Neuronal stem cell (in vitro differentiated cells): ENCODE results near the gene OR6N1.
A peak's percentile ranks its signal among the peaks of the same experiment; 100 is the strongest.

ENCODE experiments used
- DNase-seq: peaks from one replicate; pipeline ENCODE4 v3.0.0-alpha.2; 2013; ENCODE audit warnings: low spot score
- H2AFZ ChIP-seq: one replicate; pipeline ENCODE4 v1.6.1; 2013; ENCODE audit warnings: mild to moderate bottlenecking, low read length, inconsistent platforms
- H2AK5ac ChIP-seq: 2 replicates; pipeline ENCODE4 v1.6.1; 2013; ENCODE audit warnings: low read depth, mild to moderate bottlenecking, inconsistent platforms, low read length, moderate library complexity, mixed read lengths
- H2BK120ac ChIP-seq: 2 replicates; pipeline ENCODE4 v1.6.1; 2013; ENCODE audit warnings: low read depth, mild to moderate bottlenecking, inconsistent platforms, low read length, moderate library complexity, mixed read lengths
- H2BK12ac ChIP-seq: one replicate; pipeline ENCODE4 v1.6.1; 2013; ENCODE audit warnings: low read length, inconsistent platforms
- H2BK15ac ChIP-seq: 2 replicates; pipeline ENCODE4 v1.6.1; 2013; ENCODE audit warnings: mild to moderate bottlenecking, low read length, inconsistent platforms, mixed read lengths
- H2BK5ac ChIP-seq: one replicate; pipeline ENCODE4 v1.6.1; 2013; ENCODE audit warnings: inconsistent platforms, mild to moderate bottlenecking, low read length, moderate library complexity
- H3K14ac ChIP-seq: one replicate; pipeline ENCODE4 v1.6.1; 2013; ENCODE audit warnings: low read length, inconsistent platforms
- H3K18ac ChIP-seq: 2 replicates; pipeline ENCODE4 v1.6.1; 2013; ENCODE audit warnings: low read length, inconsistent platforms
- H3K23ac ChIP-seq: 2 replicates; pipeline ENCODE4 v1.6.1; 2013; ENCODE audit warnings: low read depth, mild to moderate bottlenecking, mixed read lengths, low read length, inconsistent platforms; ENCODE audit not compliant: poor library complexity
- H3K27ac ChIP-seq: replicated peaks from 3 replicates; pipeline ENCODE4 v1.5.1; 2013; ENCODE audit warnings: low read length, inconsistent platforms
- H3K27me3 ChIP-seq, 3 experiments: 2 replicates each; pipeline ENCODE4 v1.6.1; 2013; ENCODE audit warnings: low read length in 3 of 3, mild to moderate bottlenecking in 2 of 3, inconsistent platforms in 1 of 3, low read depth in 1 of 3, mixed read lengths in 1 of 3, moderate library complexity in 1 of 3; ENCODE audit not compliant: control insufficient read depth in 3 of 3, insufficient read depth in 3 of 3
- H3K36me3 ChIP-seq, 2 donors: replicated peaks in 1 of 2; 2 replicates each; pipeline ENCODE4 v1.6.1; 2013; ENCODE audit warnings: low read length in 2 of 2; ENCODE audit not compliant: control insufficient read depth in 2 of 2, insufficient read depth in 2 of 2
- H3K4ac ChIP-seq: 2 replicates; pipeline ENCODE4 v1.6.1; 2013; ENCODE audit warnings: inconsistent platforms, mild to moderate bottlenecking, low read length, moderate library complexity
- H3K4me1 ChIP-seq, 2 donors: 1 replicate in 1 of 2; 2 replicates in 1 of 2; pipeline ENCODE4 v1.6.1; 2013; ENCODE audit warnings: low read length in 2 of 2, low read depth in 1 of 2; ENCODE audit not compliant: control insufficient read depth in 2 of 2, insufficient read depth in 1 of 2
- H3K4me2 ChIP-seq: one replicate; pipeline ENCODE4 v1.6.1; 2013; ENCODE audit warnings: mild to moderate bottlenecking, low read length, inconsistent platforms; ENCODE audit not compliant: insufficient read depth, poor library complexity, severe bottlenecking
- H3K4me3 ChIP-seq, 2 donors: 2 replicates each; pipeline ENCODE4 v1.5.1; 2013; ENCODE audit warnings: low read length in 2 of 2, mild to moderate bottlenecking in 2 of 2, inconsistent platforms in 1 of 2, moderate library complexity in 1 of 2
- H3K79me1 ChIP-seq: one replicate; pipeline ENCODE4 v1.6.1; 2013; ENCODE audit warnings: low read depth, mild to moderate bottlenecking, inconsistent platforms, low read length, moderate library complexity
- H3K9ac ChIP-seq: one replicate; pipeline ENCODE4 v1.6.1; 2013; ENCODE audit warnings: mild to moderate bottlenecking, low read depth, low read length, inconsistent platforms; ENCODE audit not compliant: poor library complexity
- H3K9me3 ChIP-seq, 2 donors: replicated peaks in 1 of 2; 2 replicates each; pipeline versions ENCODE3 to v1.6.1; 2013; ENCODE audit warnings: low read length in 2 of 2, mild to moderate bottlenecking in 2 of 2, inconsistent platforms in 1 of 2, low read depth in 1 of 2, mixed read lengths in 1 of 2, moderate library complexity in 1 of 2; ENCODE audit not compliant: control insufficient read depth in 2 of 2, insufficient read depth in 1 of 2
- H4K8ac ChIP-seq: one replicate; pipeline ENCODE4 v1.6.1; 2013; ENCODE audit warnings: low read depth, mild to moderate bottlenecking, inconsistent platforms, low read length, moderate library complexity
- H4K91ac ChIP-seq: one replicate; pipeline ENCODE4 v1.6.1; 2013; ENCODE audit warnings: low read length, low read depth, mild to moderate bottlenecking, inconsistent platforms; ENCODE audit not compliant: poor library complexity
- WGBS, 2 donors: extraction: QIAGEN DNeasy Blood & Tissue Kit; methylation state at CpG; one replicate each; pipeline ENCODE4 v1.1.7; 2013; ENCODE audit warnings: missing lambda C conversion rate in 2 of 2, mixed read lengths in 1 of 2; ENCODE audit not compliant: insufficient read length in 2 of 2, insufficient replicate concordance in 1 of 2; ENCODE audit errors: extremely low coverage in 2 of 2; 5-methylcytosine and 5-hydroxymethylcytosine counted together

The OR6N1 gene

DNA sequence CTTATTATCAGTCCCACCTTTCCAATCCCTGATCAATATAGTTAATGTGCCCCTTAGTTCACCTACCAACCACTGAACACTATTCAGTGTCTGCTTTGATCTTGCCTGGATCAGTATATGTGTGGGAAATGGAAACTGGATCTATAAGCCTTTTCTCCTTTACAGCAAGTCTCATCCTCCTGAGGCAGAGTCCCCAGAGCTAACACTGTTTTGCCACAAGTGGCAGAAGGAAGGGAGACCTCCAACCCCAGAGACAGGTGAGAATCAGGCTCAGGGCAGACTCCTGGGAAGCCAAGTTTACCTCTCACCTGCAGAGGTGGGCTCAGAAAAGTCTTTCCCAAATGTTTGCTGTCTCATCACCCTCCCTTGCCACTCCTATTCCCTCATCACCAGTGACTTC lies 9.1 kb upstream of the OR6N1 start, which contains the start of gene OR6N2:
TSS of gene OR6N2 (minus strand) at position 101 of the 400 bp plus-strand sequence. CDS start 3,569 bp downstream, outside the sequence.
- Histone ChIP-seq H2AFZ (no peak within 1 kb of the TSS), H3K9ac (no peak within 1 kb of the TSS), H4K8ac (no peak within 1 kb of the TSS), H3K23ac (no peak within 1 kb of the TSS), H3K18ac (no peak within 1 kb of the TSS), H3K27ac (no peak within 1 kb of the TSS), H2BK12ac (no peak within 1 kb of the TSS), H3K14ac (no peak within 1 kb of the TSS), H4K91ac (no peak within 1 kb of the TSS), H3K4ac (no peak within 1 kb of the TSS), H3K4me3 (no peak within 1 kb of the TSS), H2BK15ac (no peak within 1 kb of the TSS), H2AK5ac (no peak within 1 kb of the TSS), H3K79me1 (no peaks in the 10 kb centered on the region), H2BK5ac (no peak within 1 kb of the TSS), H3K4me1 (no peaks in the 10 kb centered on the region), H3K36me3 (no peaks in the 10 kb centered on the region), H3K9me3 (no peaks in the 10 kb centered on the region), H2BK120ac (no peak within 1 kb of the TSS), H3K27me3 (no peaks in the 10 kb centered on the region), H3K4me2 (no peak within 1 kb of the TSS)
- DNase-seq, result no peak

DNA sequence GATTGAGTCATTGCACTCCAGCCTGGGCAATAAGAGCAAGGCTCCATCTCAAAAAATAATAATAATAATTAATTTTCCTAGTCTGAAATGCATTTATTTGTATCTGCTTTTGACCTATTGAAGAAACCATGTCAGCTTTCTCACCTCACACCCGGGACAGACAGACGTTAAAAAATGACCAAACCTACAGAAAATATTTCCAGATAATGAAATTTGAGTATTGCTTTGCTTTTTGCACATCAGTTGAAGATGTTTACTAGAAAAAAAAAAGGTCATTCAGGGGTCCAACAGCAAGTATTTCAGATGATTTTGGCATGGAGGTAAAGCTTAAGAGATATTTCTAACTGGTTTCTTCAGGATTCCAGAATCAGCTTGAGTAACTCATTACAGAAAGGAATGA lies 17.6 kb downstream of the OR6N1 start, which contains the start of gene OR6K6:
TSS of gene OR6K6 (plus strand) at position 301 of the 400 bp plus-strand sequence. CDS start 168 bp downstream, outside the sequence.
- Histone ChIP-seq H3K79me1 (no peaks in the 10 kb centered on the region), H3K9ac (no peak within 1 kb of the TSS), H3K4ac (no peak within 1 kb of the TSS), H2BK120ac (no peak within 1 kb of the TSS), H2AK5ac (no peak within 1 kb of the TSS), H2BK5ac (no peak within 1 kb of the TSS), H2BK15ac (no peak within 1 kb of the TSS), H2BK12ac (no peak within 1 kb of the TSS), H2AFZ (no peak within 1 kb of the TSS), H3K14ac (no peak within 1 kb of the TSS), H3K9me3 (no peaks in the 10 kb centered on the region), H3K27me3 (peaks cover 0 to 3% (median 0%) of the 10 kb centered on the region in 3 experiments), H4K8ac (peak within 1 kb of the TSS; percentile 43), H3K23ac (no peak within 1 kb of the TSS), H3K4me2 (no peak within 1 kb of the TSS), H3K4me3 (no peak within 1 kb of the TSS), H3K36me3 (no peaks in the 10 kb centered on the region), H3K27ac (no peak within 1 kb of the TSS), H3K18ac (peak within 1 kb of the TSS; percentile 6), H3K4me1 (peaks cover 0 to 3% of the 10 kb centered on the region in 2 donors), H4K91ac (no peak within 1 kb of the TSS)
- no peak for DNase-seq
- no CpG with 5 or more reads among the region's 2 CpGs for WGBS, 2 donors

DNA sequence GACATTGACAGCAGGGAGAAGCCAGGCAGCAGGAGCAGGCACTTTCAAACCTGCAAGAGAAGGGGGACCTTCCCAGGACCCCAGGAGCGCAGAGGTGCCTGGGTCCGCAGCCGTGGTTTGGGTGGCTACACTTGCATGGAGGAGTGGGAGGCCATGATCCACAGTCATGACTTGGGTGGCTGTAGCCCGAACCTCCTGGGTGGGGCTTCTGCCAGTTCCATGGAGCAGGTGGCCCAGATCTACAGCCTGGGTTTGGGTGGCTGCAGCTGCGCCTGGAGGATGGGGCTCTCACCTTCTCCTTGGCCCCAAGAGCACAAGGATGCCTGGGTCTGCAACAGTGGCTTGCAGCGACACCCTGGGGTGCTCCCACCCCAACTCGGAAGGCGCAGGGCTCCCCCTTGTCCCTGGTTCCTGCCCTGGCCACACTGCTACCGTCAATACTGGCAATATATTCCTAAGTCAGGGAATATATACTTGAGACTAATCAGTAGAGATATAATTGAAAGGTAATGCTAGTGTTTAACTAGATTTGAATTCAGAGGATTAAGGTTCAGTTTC lies 19.8 kb downstream of the OR6N1 start:
- Histone ChIP-seq H3K36me3 (no peaks in the 10 kb centered on the region), H3K4me3 (no peak overlapping the region), H2BK15ac (no peak overlapping the region), H2BK120ac (no peak overlapping the region), H3K9ac (no peak overlapping the region), H2AFZ (no peak overlapping the region), H3K4ac (no peak overlapping the region), H4K91ac (no peak overlapping the region), H3K23ac (peak overlapping the region; percentile 67), H3K18ac (peak overlapping the region; percentile 76), H3K9me3 (no peaks in the 10 kb centered on the region), H3K4me1 (peaks cover 0 to 3% of the 10 kb centered on the region in 2 donors), H2BK5ac (peak overlapping the region; percentile 68), H2AK5ac (no peak overlapping the region), H3K27ac (no peak overlapping the region), H3K4me2 (no peak overlapping the region), H3K79me1 (no peaks in the 10 kb centered on the region), H3K14ac (no peak overlapping the region), H3K27me3 (peaks cover 0 to 3% (median 0%) of the 10 kb centered on the region in 3 experiments), H2BK12ac (no peak overlapping the region), H4K8ac (no peak overlapping the region)
- DNase-seq, result no peak
- no CpG with 5 or more reads among the region's 9 CpGs for WGBS, 2 donors

DNA sequence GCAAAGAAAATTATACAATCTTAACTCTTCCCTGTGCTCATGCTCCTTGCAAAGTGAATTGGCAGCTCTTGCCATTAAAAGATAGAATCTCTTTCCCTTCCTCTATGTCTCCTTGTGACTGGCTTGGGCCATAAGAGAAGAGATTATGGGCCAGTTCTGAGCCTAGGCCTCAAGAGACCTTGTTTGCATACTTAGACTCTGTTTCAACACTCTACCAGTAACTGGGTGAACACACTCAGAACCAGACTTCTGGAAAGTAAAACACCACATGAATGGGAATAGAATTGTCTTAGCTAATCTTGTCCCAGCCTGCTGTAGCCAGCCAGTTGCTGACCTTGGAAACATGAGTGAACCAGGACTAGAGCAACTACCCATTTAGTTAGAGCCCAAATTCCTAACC lies 36.1 kb downstream of the OR6N1 start:
- Histone ChIP-seq H3K4me1 (no peaks in the 10 kb centered on the region), H4K8ac (no peak overlapping the region), H3K9me3 (no peaks in the 10 kb centered on the region), H3K9ac (no peak overlapping the region), H3K18ac (no peak overlapping the region), H3K23ac (no peak overlapping the region), H4K91ac (no peak overlapping the region), H3K14ac (no peak overlapping the region), H2BK5ac (no peak overlapping the region), H3K27me3 (no peaks in the 10 kb centered on the region), H2AK5ac (no peak overlapping the region), H3K4me3 (no peak overlapping the region), H2BK12ac (no peak overlapping the region), H2AFZ (no peak overlapping the region), H3K27ac (no peak overlapping the region), H3K36me3 (no peaks in the 10 kb centered on the region), H3K79me1 (no peaks in the 10 kb centered on the region), H3K4me2 (no peak overlapping the region), H3K4ac (no peak overlapping the region), H2BK120ac (no peak overlapping the region), H2BK15ac (no peak overlapping the region)
- DNase-seq, result no peak
